SU-DHL-6 (cell line): ENCODE data around the gene ADIPOR1.

Source experiments
- H2AFZ ChIP-seq: fragments of 200-600 bp; sonication (generic); 2 replicates; pipeline ENCODE4 v1.6.1; 2014; ENCODE audit warnings: low read depth, mild to moderate bottlenecking, moderate library complexity, mixed read lengths, antibody characterized with exemption, low read length; ENCODE audit not compliant: severe bottlenecking
- H3F3A ChIP-seq: fragments of 200-600 bp; shearing (Covaris generic); 2 replicates; pipeline ENCODE4 v1.6.0; 2016; ENCODE audit warnings: antibody characterized with exemption, mild to moderate bottlenecking; ENCODE audit not compliant: insufficient read depth
- H3K27ac ChIP-seq: fragments of 200-600 bp; sonication (generic); 2 replicates; pipeline ENCODE4 v1.5.1; 2016; ENCODE audit warnings: low read depth, mild to moderate bottlenecking, low read length, moderate library complexity, mixed read lengths
- H3K27me3 ChIP-seq: fragments of 200-600 bp; sonication (generic), shearing (Covaris generic); 2 replicates; pipeline ENCODE4 v1.6.0; 2014; ENCODE audit warnings: mild to moderate bottlenecking, low read length
- H3K36me3 ChIP-seq: fragments of 200-600 bp; sonication (generic); 2 replicates; pipeline ENCODE4 v1.6.1; 2014; ENCODE audit warnings: mild to moderate bottlenecking, low read length, mixed read lengths
- H3K4me2 ChIP-seq: fragments of 300-600, 200-600 bp; shearing (Covaris generic), sonication (generic); 2 replicates; pipeline ENCODE4 v1.6.0; 2014; ENCODE audit warnings: low read length, low read depth, mild to moderate bottlenecking; ENCODE audit not compliant: poor library complexity, severe bottlenecking
- H3K4me3 ChIP-seq: fragments of 200-600 bp; sonication (generic); 2 replicates; pipeline ENCODE4 v1.5.1; 2014; ENCODE audit warnings: antibody characterized with exemption, low read length, mild to moderate bottlenecking, mixed read lengths; ENCODE audit not compliant: insufficient read depth, poor library complexity, severe bottlenecking
- H3K79me2 ChIP-seq: fragments of 200-600 bp; sonication (generic); 2 replicates; pipeline ENCODE4 v1.6.1; 2014; ENCODE audit warnings: mild to moderate bottlenecking, low read length, moderate library complexity; ENCODE audit not compliant: insufficient read depth
- H3K9ac ChIP-seq: fragments of 200-600 bp; sonication (generic); 2 replicates; pipeline ENCODE4 v1.7.0; 2014; ENCODE audit warnings: mild to moderate bottlenecking, low read length
- H3K9me2 ChIP-seq: fragments of 200-600 bp; sonication (generic); replicated peaks from 2 replicates; pipeline ENCODE4 v1.6.1; 2014; ENCODE audit warnings: low read length; ENCODE audit not compliant: insufficient read depth
- H3K9me3 ChIP-seq: fragments of 200-600 bp; sonication (generic); 2 replicates; pipeline ENCODE4 v1.6.1; 2014; ENCODE audit warnings: low read length, mixed read lengths; ENCODE audit not compliant: insufficient read depth
- H4K20me1 ChIP-seq: fragments of 200-600 bp; sonication (generic); 2 replicates; pipeline ENCODE4 v1.6.1; 2014; ENCODE audit warnings: low read depth, mild to moderate bottlenecking, antibody characterized with exemption, low read length, moderate library complexity, mixed read lengths
- CTCF ChIP-seq: fragments of 200-600 bp; sonication (generic); IDR thresholded peaks from one replicate; pipeline ENCODE4 v1.5.1; 2017; ENCODE audit warnings: antibody characterized with exemption, mild to moderate bottlenecking, low read length, moderate library complexity; ENCODE audit not compliant: insufficient read depth, poor library complexity, severe bottlenecking
- EZH2phosphoT487 ChIP-seq: fragments of 200-600 bp; sonication (generic), shearing (Covaris generic); conservative IDR thresholded peaks from 2 replicates; pipeline ENCODE4 v1.6.1; 2018; ENCODE audit warnings: mild to moderate bottlenecking, antibody characterized with exemption, low read length, moderate library complexity, mixed read lengths

Gene ADIPOR1

GRCh38 chr1:203002951-203003350 is 44.8 kb upstream of the ADIPOR1 start:
- no peak overlapping the region for H3K4me2 ChIP-seq
- no peaks in the 10 kb centered on the region for H4K20me1 ChIP-seq
- no peaks in the 10 kb centered on the region for H3K9me2 ChIP-seq
- 0 out of 2 replicates have a peak, but pooled peaks cover 11% of the 10 kb centered on the region for H3F3A ChIP-seq
- H3K36me3 ChIP-seq, result no peaks in the 10 kb centered on the region
- H3K9ac ChIP-seq, result no peak overlapping the region
- H2AFZ ChIP-seq, result no peak overlapping the region
- no peak overlapping the region for H3K4me3 ChIP-seq
- H3K79me2 ChIP-seq, result peaks cover 6% of the 10 kb centered on the region
- no peak for TF ChIP-seq EZH2phosphoT487
- no peak for TF ChIP-seq CTCF
- no peaks in the 10 kb centered on the region for H3K27me3 ChIP-seq
- H3K9me3 ChIP-seq, result no peaks in the 10 kb centered on the region
- H3K27ac ChIP-seq, result no peak overlapping the region

GRCh38 chr1:203001986-203002385 is 43.9 kb upstream of the ADIPOR1 start:
- TF ChIP-seq CTCF (no peak), EZH2phosphoT487 (no peak)
- H3K79me2 ChIP-seq, result no peaks in the 10 kb centered on the region

GRCh38 chr1:203000217-203000944 is 42.3 kb upstream of the ADIPOR1 start:
- no peak overlapping the region for H3K4me2 ChIP-seq
- no peaks in the 10 kb centered on the region for H3K27me3 ChIP-seq
- no peaks in the 10 kb centered on the region for H3K36me3 ChIP-seq
- no peak overlapping the region for H3K4me3 ChIP-seq
- no peak overlapping the region for H3K27ac ChIP-seq
- H4K20me1 ChIP-seq, result no peaks in the 10 kb centered on the region
- 0 out of 2 replicates have a peak, but pooled peaks cover 8% of the 10 kb centered on the region for H3F3A ChIP-seq
- no peak overlapping the region for H2AFZ ChIP-seq
- no peak for TF ChIP-seq CTCF
- no peak for TF ChIP-seq EZH2phosphoT487
- H3K9me2 ChIP-seq, result no peaks in the 10 kb centered on the region
- no peak overlapping the region for H3K9ac ChIP-seq
- no peaks in the 10 kb centered on the region for H3K79me2 ChIP-seq
- H3K9me3 ChIP-seq, result no peaks in the 10 kb centered on the region

More at GRCh38 chr1:203001986-203002385, 43.9 kb upstream of the ADIPOR1 start:
- Histone ChIP-seq H3F3A (0 out of 2 replicates have a peak, but pooled peaks cover 8% of the 10 kb centered on the region), H3K4me2 (no peak overlapping the region), H2AFZ (no peak overlapping the region), H3K27ac (no peak overlapping the region), H3K9me3 (no peaks in the 10 kb centered on the region), H3K9ac (no peak overlapping the region), H3K27me3 (no peaks in the 10 kb centered on the region), H3K9me2 (no peaks in the 10 kb centered on the region), H4K20me1 (no peaks in the 10 kb centered on the region), H3K36me3 (no peaks in the 10 kb centered on the region), H3K4me3 (no peak overlapping the region)
